Breast epithelium (tissue), 3 donors: Measurements from ENCODE around the gene PROK1.

Source experiments
- POLR2A ChIP-seq: fragments of 450-650 bp; IDR thresholded peaks from one replicate; pipeline ENCODE4 v1.6.1; 2016; ENCODE audit warnings: antibody characterized with exemption, mild to moderate bottlenecking, moderate library complexity
- POLR2AphosphoS5 ChIP-seq, 3 donors: sonication (generic); formaldehyde crosslinking; IDR thresholded peaks; one replicate each; pipeline ENCODE4 v1.6.1; 2017; ENCODE audit warnings: antibody characterized with exemption in 3 of 3
- TF ChIP-seq, protein P1 (sequence below), 3 donors: fragments of 450-650 bp; IDR thresholded peaks; one replicate each; pipeline ENCODE4 v1.5.1; 2016 to 2017; ENCODE audit warnings: antibody characterized with exemption in 3 of 3, mild to moderate bottlenecking in 3 of 3, moderate library complexity in 3 of 3

DNA sequence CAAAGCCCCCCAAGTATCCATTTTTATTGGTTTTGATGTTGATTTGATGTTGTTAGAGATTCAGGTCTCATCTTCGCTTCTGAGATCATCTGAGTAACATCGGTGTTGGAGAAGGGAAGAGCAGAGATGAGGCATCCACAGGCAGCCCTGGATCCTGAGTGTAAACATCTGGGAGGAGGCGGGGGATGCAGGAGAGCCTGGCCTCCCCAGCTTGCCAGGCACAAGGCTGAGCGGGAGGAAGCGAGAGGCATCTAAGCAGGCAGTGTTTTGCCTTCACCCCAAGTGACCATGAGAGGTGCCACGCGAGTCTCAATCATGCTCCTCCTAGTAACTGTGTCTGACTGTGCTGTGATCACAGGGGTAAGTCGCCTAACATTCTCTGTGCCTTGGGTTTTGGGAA, at the start of gene PROK1:
- TF ChIP-seq POLR2AphosphoS5 (IDR thresholded peaks at IDR 0.05): no peak
- TF ChIP-seq, protein P1, sequence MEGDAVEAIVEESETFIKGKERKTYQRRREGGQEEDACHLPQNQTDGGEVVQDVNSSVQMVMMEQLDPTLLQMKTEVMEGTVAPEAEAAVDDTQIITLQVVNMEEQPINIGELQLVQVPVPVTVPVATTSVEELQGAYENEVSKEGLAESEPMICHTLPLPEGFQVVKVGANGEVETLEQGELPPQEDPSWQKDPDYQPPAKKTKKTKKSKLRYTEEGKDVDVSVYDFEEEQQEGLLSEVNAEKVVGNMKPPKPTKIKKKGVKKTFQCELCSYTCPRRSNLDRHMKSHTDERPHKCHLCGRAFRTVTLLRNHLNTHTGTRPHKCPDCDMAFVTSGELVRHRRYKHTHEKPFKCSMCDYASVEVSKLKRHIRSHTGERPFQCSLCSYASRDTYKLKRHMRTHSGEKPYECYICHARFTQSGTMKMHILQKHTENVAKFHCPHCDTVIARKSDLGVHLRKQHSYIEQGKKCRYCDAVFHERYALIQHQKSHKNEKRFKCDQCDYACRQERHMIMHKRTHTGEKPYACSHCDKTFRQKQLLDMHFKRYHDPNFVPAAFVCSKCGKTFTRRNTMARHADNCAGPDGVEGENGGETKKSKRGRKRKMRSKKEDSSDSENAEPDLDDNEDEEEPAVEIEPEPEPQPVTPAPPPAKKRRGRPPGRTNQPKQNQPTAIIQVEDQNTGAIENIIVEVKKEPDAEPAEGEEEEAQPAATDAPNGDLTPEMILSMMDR (IDR thresholded peaks at IDR 0.05): no peak
- no peak for TF ChIP-seq POLR2A
